DND-41 (cell line): ENCODE measurements around the gene AUTS2.

ENCODE experiments used
- ATAC-seq: fragments of 200-7000 bp; cut with Tn5 transposase; 3 replicates; pipeline ENCODE4 v1.9.1; 2021; ENCODE audit warnings: low read depth; ENCODE audit not compliant: insufficient read depth
- DNase-seq: peaks from one replicate; pipeline ENCODE4 v3.0.0-alpha.2; 2020
- H2AFZ ChIP-seq: 2 replicates; pipeline ENCODE4 v1.6.0; 2012; ENCODE audit warnings: low read depth, low read length
- H3K27ac ChIP-seq: 2 replicates; pipeline ENCODE4 v1.5.1; 2012; ENCODE audit warnings: low read length, inconsistent platforms
- H3K27me3 ChIP-seq: fragments of 200-600 bp; sonication (generic); 2 replicates; pipeline ENCODE4 v1.6.0; 2012; ENCODE audit warnings: low read length, mild to moderate bottlenecking, inconsistent platforms; ENCODE audit not compliant: insufficient read depth, poor library complexity
- H3K36me3 ChIP-seq: 2 replicates; pipeline ENCODE4 v1.5.1; 2012; ENCODE audit warnings: low read length, inconsistent platforms; ENCODE audit not compliant: insufficient read depth
- H3K4me1 ChIP-seq: 2 replicates; pipeline ENCODE4 v1.5.1; 2012; ENCODE audit warnings: mild to moderate bottlenecking, low read length; ENCODE audit not compliant: insufficient read depth
- H3K4me2 ChIP-seq: 2 replicates; pipeline ENCODE4 v1.6.0; 2012; ENCODE audit warnings: mild to moderate bottlenecking, moderate library complexity, low read length, inconsistent platforms; ENCODE audit not compliant: insufficient read depth
- H3K4me3 ChIP-seq, 2 experiments: fragments of 200-600 bp in 1 of 2; shearing (Covaris generic) in 1 of 2; 2 replicates each; pipeline ENCODE4 v1.5.1; 2012 to 2016; ENCODE audit warnings: inconsistent platforms in 2 of 2, low read length in 2 of 2, mild to moderate bottlenecking in 2 of 2, low read depth in 1 of 2, moderate library complexity in 1 of 2
- H3K79me2 ChIP-seq: 2 replicates; pipeline ENCODE4 v1.6.0; 2012; ENCODE audit warnings: low read length, inconsistent platforms; ENCODE audit not compliant: insufficient read depth
- H3K9ac ChIP-seq: 2 replicates; pipeline ENCODE4 v1.6.0; 2012; ENCODE audit warnings: low read depth, mild to moderate bottlenecking, inconsistent platforms, low read length, moderate library complexity
- H3K9me3 ChIP-seq: 2 replicates; pipeline ENCODE4 v1.5.1; 2012; ENCODE audit warnings: low read length, moderate library complexity, mild to moderate bottlenecking, inconsistent platforms; ENCODE audit not compliant: insufficient read depth, severe bottlenecking
- H4K20me1 ChIP-seq: 2 replicates; pipeline ENCODE4 v1.6.0; 2012; ENCODE audit warnings: low read length; ENCODE audit not compliant: insufficient read depth
- EZH2 ChIP-seq: IDR thresholded peaks from 3 replicates; pipeline ENCODE4 v1.6.1; 2012; ENCODE audit warnings: borderline replicate concordance, low read depth, mild to moderate bottlenecking, moderate library complexity, low read length, inconsistent platforms; ENCODE audit not compliant: severe bottlenecking
- TF ChIP-seq, protein P1 (sequence below): IDR thresholded peaks from 2 replicates; pipeline ENCODE4 v1.5.1; 2012; ENCODE audit warnings: borderline replicate concordance, low read length, moderate library complexity, mild to moderate bottlenecking; ENCODE audit not compliant: poor library complexity, severe bottlenecking; ENCODE audit errors: extremely low read depth

The AUTS2 gene

DNA sequence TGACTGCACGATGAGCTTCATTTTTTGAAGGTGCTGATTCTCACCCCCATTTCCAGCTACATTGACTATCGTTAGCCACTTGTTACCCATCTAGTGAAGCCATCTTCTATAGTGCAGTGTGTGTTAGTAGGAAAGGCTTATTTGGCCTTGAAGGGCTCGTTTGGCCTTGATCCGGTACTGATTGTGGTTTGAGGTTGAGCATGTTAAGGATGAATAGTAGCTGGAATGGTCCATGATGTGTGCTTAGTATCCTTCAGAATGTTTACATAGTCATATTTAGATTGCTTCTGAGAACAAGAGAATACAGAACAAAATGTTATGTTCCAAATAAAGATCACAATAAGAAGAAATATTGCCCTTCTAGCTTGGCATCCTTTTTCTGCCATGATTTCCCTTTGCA, 591.5 kb downstream of the AUTS2 start:
- Histone ChIP-seq H3K4me2 (no peak overlapping the region), H2AFZ (no peak overlapping the region), H3K27ac (no peak overlapping the region), H3K79me2 (no peaks in the 10 kb centered on the region), H3K27me3 (no peaks in the 10 kb centered on the region), H3K4me1 (no peaks in the 10 kb centered on the region), H3K9ac (no peak overlapping the region), H3K4me3 (no peak overlapping the region), H4K20me1 (no peaks in the 10 kb centered on the region), H3K9me3 (peaks cover 9% of the 10 kb centered on the region), H3K36me3 (no peaks in the 10 kb centered on the region)
- DNase-seq (no peak), ATAC-seq (no peak)
- TF ChIP-seq EZH2: no peak
- TF ChIP-seq, protein P1, sequence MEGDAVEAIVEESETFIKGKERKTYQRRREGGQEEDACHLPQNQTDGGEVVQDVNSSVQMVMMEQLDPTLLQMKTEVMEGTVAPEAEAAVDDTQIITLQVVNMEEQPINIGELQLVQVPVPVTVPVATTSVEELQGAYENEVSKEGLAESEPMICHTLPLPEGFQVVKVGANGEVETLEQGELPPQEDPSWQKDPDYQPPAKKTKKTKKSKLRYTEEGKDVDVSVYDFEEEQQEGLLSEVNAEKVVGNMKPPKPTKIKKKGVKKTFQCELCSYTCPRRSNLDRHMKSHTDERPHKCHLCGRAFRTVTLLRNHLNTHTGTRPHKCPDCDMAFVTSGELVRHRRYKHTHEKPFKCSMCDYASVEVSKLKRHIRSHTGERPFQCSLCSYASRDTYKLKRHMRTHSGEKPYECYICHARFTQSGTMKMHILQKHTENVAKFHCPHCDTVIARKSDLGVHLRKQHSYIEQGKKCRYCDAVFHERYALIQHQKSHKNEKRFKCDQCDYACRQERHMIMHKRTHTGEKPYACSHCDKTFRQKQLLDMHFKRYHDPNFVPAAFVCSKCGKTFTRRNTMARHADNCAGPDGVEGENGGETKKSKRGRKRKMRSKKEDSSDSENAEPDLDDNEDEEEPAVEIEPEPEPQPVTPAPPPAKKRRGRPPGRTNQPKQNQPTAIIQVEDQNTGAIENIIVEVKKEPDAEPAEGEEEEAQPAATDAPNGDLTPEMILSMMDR: no peak

DNA sequence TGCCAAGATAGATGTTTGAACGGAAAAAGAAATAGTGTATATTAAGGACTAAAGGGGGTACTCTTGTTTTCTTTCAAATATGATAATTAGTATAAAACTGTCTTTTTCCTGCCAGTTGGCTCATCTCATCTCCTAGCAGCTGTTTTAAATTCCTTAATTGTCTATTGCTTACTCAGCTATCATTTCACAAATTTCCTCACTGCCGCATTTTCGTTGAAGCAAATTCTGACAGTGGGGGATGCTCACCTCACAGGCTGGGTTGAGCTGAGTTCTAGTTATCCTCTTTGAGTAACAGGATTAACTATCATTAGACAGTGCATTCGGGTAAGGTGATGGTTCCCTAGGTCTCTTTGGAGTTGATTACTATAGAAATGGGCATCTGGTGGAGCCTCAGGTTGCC, 592.0 kb downstream of the AUTS2 start:
- DNase-seq: no peak
- H3K9me3 ChIP-seq: peaks cover 9% of the 10 kb centered on the region
- H4K20me1 ChIP-seq: no peaks in the 10 kb centered on the region
- H3K79me2 ChIP-seq: no peaks in the 10 kb centered on the region
- no peaks in the 10 kb centered on the region for H3K36me3 ChIP-seq
- H2AFZ ChIP-seq: no peak overlapping the region
- no peak overlapping the region for H3K27ac ChIP-seq
- ATAC-seq: no peak
- H3K4me3 ChIP-seq: no peak overlapping the region
- H3K4me1 ChIP-seq: no peaks in the 10 kb centered on the region
- no peak overlapping the region for H3K9ac ChIP-seq
- TF ChIP-seq, protein P1: no peak
- TF ChIP-seq EZH2: no peak
- H3K27me3 ChIP-seq: no peaks in the 10 kb centered on the region
- no peak overlapping the region for H3K4me2 ChIP-seq

DNA sequence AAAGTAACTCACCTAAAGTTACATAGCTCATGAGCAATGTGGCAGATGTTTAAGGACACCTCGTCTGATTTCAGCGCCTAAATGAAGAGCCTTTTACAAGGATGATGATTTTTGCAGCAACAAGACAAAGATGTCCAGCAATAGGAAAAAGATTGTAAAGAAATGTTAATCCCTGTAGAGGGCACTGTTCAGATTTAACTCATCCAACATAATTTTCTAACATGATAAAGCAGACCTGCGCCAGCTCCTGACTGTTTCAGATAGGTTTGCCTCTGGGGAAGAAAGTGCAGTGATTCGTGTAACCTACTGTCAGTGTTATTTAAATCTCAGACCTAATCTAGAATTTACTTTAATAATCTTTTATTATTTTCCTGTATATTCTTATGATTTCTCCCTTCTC, 595.2 kb downstream of the AUTS2 start:
- Histone ChIP-seq H3K27ac (no peak overlapping the region), H3K4me2 (no peak overlapping the region), H2AFZ (no peak overlapping the region), H3K9ac (no peak overlapping the region), H3K9me3 (peaks cover 9% of the 10 kb centered on the region), H3K79me2 (no peaks in the 10 kb centered on the region), H3K27me3 (no peaks in the 10 kb centered on the region), H3K4me3 (no peak overlapping the region), H3K36me3 (no peaks in the 10 kb centered on the region), H3K4me1 (no peaks in the 10 kb centered on the region), H4K20me1 (no peaks in the 10 kb centered on the region)
- TF ChIP-seq, protein P1: no peak
- no peak for TF ChIP-seq EZH2
- no peak for ATAC-seq
- DNase-seq: no peak
